Right renal cortex interstitium (tissue), 3 donors: ENCODE results near the gene NR2F2. TPM values are rescaled to one million over a fixed set of nuclear protein-coding genes. Genes with fewer than 3 reads are reported as not detected.

ENCODE experiments used
- DNase-seq, 3 donors: peaks; one replicate each; pipeline ENCODE4 v3.0.0-alpha.2; 2013; ENCODE audit warnings: low read depth in 3 of 3, low spot score in 2 of 3
- polyA plus RNA-seq, 3 donors: library from polyadenylated mRNA; unstranded; fragments of 120-200 nt; gene quantifications; one replicate each; pipeline ENCODE4 v1.2.1, GENCODE V29; 2013; ENCODE audit not compliant: insufficient read length in 3 of 3

The NR2F2 gene
- polyA plus RNA-seq, 3 donors, result 312 to 369 (median 313) TPM

- no peak for DNase-seq
These were observed 844 bp downstream of the NR2F2 start for GRCh38 chr15:96331144-96331944.

GRCh38 chr15:96331945-96332636 lies 1.6 kb downstream of the NR2F2 start:
- DNase-seq, result no peak

DNA sequence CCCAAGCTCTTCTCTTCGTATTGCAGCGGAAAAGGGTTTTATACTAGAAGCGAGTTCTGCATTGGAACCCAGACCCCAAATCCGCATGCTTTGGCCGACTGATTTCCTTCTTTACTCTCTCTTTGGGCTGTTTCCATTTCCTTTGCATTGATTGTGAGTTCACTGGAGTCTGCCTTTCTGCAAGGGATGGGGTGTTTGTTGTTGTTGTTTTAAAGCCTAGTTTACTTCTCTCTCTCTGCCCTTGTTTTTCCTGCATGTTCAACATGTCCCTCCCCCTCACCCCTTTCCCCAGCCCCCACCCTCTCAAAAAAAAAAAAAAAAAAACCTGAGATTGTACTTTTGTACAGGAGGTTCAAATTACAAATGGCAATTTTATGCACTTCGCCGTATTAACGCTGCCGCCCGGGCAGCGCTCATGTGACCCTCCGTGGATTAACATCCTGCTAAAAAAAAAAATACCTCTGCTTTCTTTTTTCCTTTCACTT lies 2.2 kb downstream of the NR2F2 start:
- DNase-seq, result no peak

DNA sequence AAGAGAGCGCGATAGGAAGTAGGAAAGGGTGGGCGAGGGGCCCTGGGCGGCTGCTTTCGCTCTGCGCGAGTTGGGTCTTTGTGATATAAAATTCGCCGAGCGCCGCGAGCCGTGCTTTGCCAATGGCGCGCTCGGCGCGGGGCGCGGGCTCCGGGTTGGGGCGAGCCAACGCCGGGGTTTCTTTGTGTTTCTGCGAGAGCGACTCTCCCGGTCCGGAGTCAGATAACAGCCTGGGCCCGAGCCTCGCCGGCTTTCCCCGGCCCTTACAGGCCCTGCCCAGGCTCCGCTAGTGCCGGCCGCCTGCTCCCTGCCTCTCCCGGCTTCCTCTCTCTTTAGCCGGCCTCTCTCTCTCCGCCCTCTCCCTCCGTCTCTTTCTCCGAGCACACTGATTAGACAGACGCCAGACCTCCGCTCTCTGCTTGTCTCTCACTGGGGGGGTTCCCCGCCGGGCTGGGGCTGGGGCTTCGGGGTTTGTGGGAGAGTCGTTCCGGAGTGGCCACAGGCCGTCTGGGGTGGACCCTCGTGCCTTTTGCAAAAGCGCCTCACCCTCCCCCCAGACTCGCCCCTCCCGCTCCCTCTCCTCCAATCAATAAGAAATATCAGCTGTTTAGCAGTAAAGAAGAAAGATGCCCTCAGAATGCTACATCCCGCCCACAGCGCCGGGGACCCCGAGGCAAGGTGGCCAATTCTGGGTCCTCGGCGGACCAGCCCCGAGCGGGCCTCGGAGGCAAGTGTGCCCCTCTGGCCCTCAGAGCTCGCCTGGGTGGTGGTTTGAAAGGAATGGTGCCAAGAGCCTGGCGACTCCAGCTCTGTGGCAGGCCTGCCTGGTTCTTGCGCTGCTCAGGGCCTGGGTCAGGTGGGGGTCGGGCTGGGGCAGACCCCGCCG lies 2.9 kb downstream of the NR2F2 start:
- DNase-seq, result no peak

DNA sequence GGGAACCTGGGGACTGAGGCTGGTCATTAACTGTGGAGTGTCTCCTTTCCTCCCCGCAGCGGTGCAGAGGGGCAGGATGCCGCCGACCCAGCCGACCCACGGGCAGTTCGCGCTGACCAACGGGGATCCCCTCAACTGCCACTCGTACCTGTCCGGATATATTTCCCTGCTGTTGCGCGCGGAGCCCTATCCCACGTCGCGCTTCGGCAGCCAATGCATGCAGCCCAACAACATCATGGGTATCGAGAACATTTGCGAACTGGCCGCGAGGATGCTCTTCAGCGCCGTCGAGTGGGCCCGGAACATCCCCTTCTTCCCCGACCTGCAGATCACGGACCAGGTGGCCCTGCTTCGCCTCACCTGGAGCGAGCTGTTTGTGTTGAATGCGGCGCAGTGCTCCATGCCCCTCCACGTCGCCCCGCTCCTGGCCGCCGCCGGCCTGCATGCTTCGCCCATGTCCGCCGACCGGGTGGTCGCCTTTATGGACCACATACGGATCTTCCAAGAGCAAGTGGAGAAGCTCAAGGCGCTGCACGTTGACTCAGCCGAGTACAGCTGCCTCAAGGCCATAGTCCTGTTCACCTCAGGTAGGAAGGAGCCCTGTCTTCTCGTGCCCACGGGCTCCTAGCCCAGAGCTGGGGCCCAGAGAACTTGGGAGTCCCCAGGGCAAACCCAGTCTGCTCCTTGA lies 3.7 kb downstream of the NR2F2 start:
- DNase-seq, result no peak

- no peak for DNase-seq
These were observed 4.4 kb downstream of the NR2F2 start for GRCh38 chr15:96334705-96335410.

DNA sequence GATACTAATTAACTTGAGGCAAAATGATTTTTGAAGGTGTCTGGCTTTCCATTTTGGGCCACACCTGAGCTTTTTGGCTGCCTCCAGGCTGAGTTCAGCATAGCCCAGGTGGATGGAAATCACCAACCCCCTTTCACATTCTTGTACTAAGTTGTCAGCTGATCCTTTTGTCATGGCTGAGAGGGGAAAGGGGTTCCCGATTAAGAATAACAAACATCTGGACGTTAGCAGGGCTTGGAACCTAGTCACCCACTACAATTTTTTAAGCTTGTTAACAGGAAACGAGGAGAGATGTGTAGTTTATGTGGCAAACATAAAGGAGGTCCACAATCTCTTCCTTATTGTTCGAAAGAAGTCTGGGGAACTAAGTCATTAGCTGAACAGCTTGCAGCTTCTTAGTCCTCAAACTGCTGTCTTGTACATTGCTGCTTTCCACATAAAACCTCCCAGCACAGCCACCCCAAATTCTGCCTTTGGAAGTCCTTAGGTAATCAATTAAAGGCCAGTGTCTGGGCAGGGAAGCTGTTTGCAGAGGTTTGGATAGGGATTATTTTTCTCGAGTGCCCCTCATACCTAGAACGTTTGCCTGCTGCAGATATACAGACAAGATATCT lies 5.0 kb downstream of the NR2F2 start:
- no peak for DNase-seq

GRCh38 chr15:96336108-96336595 lies 5.7 kb downstream of the NR2F2 start:
- no peak for DNase-seq

DNA sequence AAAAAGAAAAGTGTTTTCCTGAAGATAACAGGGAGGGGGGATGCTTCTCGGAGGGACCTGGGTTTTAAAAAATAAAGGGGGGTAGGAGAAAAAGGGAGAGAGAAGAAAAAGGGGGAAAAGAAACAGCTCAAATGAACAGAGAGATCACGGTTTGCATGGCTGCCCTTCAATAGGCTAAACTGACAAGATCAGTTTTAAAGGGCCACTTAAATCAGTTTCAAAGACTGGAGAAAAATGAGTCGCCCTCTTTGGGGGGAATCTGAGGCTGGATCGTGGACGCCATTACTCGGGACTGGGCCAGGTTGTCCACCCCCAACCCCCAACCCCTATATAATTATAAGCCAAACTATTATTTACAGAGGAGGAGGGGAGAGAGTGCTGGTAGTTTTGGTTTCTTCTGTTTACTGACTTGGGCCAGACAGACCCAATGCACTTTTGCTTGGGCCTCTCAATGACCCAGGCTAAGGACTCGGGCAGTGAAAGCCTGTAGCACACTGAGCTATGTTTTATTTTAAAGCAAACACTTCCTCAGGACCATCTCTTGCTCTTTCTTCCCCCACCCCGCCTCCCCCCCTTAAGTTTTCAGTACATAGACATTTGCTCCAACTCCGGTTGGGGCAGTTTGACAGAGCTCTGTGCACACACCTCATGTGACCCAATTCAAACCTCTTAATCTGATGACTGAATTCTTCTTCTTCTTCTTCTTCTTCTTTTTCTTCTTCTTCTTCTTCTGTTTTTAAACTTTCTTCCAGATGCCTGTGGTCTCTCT lies 6.3 kb downstream of the NR2F2 start:
- DNase-seq, result no peak

- no peak for DNase-seq
These were observed 7.0 kb downstream of the NR2F2 start for GRCh38 chr15:96337365-96338023.

GRCh38 chr15:96338074-96338765 lies 7.7 kb downstream of the NR2F2 start:
- no peak for DNase-seq

DNA sequence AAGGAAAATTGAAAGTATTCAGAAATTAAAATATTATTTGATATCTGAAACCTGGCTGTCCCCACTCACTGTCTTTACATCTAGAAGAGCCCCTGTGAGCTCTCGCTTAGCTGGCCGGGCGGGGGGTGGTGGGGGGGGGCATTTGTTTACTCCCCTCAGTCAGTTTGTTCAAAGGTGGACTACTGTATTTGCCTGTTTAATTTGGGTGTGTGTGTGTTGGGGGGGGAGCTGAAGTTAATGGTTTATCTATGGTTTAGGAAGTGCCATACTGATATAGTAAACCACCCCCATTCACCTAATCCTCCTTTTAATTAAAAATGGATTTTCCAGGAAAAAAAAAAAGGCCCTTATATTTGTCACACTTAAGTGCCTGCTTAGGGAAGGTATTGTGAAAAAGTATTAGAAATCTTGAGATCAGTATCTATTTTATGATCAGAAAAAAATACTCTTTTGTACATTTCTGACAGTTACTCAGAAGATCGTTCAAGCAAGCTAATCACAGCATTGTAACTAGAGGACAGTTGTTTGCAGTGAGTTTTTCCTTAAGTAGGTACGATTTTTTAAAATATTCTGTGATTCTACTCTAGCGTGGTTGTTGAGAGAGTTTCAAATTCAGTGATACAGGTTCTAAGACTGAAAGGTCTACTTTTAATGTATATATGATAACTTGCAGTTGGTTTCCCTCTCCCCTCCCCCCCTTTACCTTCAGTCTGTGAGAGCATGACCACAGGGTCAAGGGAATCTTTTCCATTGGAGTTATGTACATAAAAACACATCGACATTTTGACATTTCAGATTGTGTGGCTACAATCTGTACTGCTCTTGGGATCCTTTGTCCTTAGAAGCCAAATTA lies 8.5 kb downstream of the NR2F2 start:
- no peak for DNase-seq

DNA sequence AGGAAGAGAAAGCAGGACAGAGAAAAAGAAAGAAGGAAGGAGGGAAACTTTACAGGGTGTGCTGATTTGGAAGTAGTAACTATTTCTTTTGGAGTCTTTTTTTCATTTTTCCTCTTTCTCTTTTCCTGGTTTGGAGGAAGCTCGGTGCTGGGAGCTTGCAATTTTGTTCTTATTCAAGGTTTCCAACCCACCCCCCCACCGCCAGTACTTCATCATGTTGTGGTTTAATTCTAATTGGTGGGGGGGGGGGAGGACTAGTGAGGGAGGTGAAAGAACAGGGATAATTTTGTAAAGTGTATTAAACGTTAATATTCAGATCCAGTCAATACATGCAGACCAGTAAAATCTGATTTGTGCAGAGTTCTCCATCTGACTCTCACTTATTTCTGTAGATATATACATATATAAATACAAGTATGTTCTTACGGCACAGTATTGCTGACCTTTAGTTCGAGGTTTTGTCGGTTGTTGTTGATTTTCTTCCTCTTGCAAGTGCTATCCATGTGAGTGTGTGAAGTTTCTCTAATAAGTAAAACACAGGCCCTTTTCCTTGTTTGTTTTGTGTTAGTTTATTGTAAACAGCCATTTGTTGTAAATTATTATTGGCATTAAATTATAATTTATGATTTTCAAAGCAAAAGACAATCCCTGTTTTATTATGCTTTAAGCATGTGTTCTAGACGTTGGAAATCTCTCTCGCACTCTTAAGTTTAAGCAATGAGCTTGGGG lies 9.3 kb downstream of the NR2F2 start:
- DNase-seq, result no peak

DNA sequence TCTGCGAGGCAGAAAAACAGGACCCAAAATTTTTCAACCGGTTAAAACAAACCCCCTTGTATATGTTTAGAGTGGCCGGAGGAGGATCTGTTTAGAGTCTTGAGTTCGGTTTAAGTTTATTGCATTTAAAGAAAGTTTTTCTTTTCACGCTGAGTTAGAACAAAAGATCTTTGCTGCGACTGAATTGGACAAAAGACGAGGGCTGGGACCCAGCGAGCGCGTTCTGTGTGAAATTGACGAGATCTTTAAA lies 9.8 kb downstream of the NR2F2 start:
- no peak for DNase-seq

- DNase-seq, result no peak
These were observed 10.4 kb downstream of the NR2F2 start for GRCh38 chr15:96340598-96341512.
